G401 (cell line): Measurements from ENCODE around the gene DNAJB11. TPM values are rescaled to one million over a fixed set of nuclear protein-coding genes. Genes with fewer than 3 reads are reported as not detected.

ENCODE experiments used
- DNase-seq: peaks from one replicate; pipeline ENCODE4 v3.0.0-alpha.2; 2015; ENCODE audit warnings: low spot score
- in situ Hi-C: cut with HindIII; loops from 2 replicates; pipeline ENCODE4 v1.10.0; 2016; ENCODE audit warnings: low sequenced_read_pairs, mixed read lengths
- total RNA-seq: library from RNA; depleted of rRNA; stranded (reverse); fragments of >200 nt; shearing (Covaris generic); gene quantifications from 2 replicates; pipeline ENCODE4 v1.2.3, GENCODE V29; 2014

DNAJB11 gene
- total RNA-seq, 1 experiment from 2014 or later: 78.6 TPM

DNA sequence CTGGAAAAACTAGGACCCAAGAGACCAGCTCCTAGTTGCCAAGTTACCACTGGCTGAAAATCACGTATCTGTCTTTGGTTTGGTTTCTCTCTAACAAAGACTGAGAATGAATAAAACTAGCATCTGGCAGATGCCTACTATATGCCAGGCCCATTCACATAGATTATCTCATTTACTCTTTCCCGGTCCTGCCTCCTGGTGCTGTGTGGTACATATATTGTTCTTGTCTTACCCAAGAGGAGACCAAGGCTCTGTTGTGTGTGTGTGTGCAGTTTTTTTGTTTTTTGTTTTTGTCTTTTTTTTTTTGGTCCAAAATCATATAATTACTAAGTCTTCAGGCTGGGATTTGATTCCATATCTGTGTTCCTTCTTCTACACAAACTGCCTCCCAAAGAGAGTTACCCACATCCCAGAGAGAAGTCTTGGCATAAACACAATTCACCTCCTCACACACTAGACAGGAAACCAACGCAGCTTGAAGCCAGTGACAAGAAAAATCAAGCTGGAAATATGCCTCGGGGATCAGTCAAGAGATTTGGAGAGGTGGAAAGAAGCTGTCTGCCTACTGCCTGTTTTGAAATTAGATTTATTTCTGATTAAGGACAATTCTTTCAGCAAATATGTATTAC lies 43.2 kb downstream of the DNAJB11 start:
- no peak for DNase-seq
- in situ Hi-C loops: no loop called here

DNA sequence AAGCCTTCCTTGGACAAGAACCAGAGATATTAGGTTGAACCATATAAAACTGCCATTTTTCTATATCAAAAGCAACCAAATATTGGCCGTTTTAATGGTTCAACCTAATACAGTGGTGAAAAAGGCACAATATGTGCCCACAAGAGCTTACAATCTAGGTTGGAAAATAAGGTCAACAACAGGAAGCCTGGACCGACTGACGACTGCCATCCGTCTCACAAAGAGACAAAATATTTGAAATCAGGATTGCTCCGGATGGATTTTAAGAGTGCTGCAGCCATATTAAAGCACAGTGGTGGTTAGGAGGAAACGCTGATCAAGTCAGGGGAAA lies 43.7 kb downstream of the DNAJB11 start:
- in situ Hi-C loops: no loop called here
- no peak for DNase-seq

DNA sequence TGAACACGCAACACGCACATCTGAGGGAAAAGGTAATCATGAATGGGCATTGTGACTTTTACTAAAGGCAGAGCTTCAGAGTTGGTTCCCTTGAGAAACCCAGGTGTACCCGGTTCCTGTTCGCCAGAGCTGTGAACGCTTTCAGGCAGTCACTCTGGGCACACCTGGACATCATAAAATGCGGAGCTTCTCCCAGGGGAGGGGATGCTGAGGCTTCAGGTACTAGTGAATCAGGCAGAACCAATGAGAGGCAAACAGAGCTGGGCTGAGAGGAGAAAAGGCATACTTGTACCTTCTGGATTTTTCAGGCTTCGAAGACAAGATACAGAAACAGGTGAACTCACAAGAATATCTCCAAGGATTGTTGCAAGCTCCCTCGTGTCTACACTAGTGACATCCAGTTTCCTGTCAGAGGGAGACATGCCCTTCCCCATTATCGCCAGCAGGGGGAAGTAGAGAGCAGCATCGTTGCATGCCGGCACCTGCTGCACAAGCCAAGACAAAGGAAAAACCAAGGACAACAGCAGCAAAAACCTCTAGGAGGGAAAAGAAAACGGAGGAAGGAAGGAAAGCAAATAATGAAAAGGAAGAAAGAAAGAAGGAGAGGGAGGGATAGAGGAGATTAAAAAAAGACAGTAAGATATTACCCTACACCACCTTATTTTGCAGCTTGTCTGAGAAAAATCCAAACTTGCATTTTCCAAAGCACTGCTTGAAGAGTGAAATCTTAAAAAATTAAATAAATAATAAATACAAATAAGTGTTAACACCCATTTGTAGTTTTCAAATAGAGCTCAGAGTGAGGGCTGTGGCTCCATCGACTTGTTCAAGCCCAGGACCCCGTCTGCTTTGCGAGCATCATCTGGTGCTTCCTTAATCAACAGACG lies 44.3 kb downstream of the DNAJB11 start:
- in situ Hi-C loops: no loop called here
- peak; percentile 83 for DNase-seq

DNA sequence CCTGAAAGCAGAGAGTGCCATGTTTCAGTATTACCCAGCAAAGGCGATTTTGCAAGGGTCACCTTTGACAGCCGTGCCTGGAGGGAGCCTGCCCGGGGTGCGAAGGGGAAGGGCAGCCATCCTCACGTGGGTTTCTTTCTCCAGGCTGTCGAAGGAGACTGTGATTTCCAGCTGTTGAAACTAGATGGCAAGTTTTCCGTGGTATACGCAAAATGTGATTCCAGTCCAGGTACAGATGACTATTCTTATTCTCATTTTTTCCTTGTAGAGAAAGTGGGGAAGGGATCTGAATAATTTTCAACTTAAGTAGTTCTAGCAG lies 45.7 kb downstream of the DNAJB11 start:
- no peak for DNase-seq
- in situ Hi-C loops: no loop called here

DNA sequence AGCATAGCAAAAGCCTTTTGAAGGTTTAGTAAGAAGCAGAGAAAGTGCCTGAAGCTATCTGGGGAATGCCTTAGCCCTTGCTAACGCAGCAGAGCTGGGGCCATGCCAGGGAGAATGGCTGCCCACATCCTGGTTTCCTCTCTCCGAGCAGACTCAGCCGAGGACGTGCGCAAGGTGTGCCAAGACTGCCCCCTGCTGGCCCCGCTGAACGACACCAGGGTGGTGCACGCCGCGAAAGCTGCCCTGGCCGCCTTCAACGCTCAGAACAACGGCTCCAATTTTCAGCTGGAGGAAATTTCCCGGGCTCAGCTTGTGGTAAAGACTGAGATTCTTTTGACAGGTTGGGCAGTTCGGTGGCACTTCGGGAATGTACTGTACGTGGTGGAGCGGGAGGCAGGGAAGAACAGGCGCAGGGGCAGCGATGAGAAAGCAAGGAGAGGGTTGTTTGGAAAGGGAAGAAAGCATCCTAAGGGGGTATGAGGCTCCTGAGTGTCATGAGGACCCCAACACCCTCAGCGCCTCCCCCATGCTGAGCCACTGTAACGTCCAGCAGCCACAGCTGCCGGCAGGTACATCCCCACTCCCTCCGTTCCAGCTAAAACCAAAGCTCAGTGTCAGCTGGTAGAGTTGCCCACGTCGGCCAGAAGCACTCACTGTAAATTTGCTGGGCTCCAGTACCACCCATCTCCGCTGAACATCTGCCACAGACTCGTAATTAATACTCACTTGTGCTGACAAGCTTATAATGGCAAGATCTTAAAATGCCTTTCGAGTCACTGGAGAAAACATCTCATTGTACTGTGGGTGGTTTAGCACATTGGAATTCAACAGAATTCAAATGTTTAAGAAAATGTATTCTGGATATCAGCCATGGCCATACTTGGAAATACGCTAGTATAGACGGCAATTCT lies 46.8 kb downstream of the DNAJB11 start:
- peak; percentile 67 for DNase-seq
- in situ Hi-C loops: no loop called here

DNA sequence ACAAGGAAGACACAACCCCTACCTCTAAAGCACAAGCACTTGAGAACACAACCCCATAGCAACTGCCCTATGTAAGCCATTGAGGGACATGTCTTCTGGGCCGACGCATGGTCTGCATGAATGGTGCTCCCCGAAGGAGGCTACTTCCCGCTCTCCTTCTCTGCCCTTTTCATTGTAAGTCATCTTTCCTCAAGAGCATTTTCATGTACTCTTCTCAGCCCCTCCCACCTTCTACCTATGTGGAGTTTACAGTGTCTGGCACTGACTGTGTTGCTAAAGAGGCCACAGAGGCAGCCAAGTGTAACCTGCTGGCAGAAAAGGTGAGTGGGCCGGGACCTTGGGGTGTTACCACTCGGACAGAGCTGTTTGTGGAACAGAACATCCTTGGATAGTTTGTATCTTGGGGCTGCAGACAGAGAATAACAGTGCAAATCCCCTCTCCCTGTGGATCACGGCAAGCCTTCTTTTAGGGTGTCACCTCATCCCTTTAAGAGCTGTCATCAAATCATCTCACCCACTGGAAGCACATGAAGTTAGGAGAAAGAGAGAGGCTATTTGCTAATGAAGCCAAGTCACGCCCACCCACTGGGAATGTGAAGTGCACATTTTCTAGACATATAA lies 47.9 kb downstream of the DNAJB11 start:
- no peak for DNase-seq
- in situ Hi-C loops: no loop called here

DNA sequence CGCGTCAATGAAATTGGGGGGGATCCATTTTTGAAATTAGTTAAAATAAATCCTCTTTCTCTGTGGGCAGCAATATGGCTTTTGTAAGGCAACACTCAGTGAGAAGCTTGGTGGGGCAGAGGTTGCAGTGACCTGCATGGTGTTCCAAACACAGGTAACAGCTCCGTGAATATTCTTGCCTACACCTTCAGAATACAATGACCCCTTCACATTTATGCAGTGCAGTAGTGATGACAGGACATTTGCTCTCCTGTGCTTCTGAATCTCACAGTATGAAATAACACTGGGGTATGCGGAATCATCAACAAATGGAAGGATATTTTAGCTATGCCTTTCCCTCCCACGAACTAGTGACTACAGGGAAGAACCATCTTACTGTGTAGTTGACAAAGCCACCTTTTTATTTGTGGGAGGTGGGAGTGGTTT lies 49.3 kb downstream of the DNAJB11 start:
- in situ Hi-C loops: no loop called here
- DNase-seq: no peak

DNA sequence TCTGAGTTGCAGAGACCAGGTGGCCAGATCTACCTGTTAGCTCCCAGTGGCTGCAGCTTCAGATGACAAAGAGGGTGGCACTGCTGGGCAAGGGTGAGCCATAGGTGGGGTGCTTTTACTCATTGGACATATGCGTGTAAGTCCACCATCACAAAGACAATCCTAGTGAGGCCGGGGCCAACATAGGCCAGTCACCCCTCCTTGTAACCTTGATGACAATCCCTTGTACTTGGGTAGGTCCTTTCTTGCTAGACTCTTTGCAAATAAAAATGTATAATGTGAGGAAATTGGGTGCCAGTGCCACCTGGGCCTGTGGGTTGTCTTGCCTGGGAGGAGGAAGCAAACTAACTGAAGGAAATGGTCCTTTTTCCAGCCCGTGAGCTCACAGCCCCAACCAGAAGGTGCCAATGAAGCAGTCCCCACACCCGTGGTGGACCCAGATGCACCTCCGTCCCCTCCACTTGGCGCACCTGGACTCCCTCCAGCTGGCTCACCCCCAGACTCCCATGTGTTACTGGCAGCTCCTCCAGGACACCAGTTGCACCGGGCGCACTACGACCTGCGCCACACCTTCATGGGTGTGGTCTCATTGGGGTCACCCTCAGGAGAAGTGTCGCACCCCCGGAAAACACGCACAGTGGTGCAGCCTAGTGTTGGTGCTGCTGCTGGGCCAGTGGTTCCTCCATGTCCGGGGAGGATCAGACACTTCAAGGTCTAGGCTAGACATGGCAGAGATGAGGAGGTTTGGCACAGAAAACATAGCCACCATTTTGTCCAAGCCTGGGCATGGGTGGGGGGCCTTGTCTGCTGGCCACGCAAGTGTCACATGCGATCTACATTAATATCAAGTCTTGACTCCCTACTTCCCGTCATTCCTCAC lies 49.9 kb downstream of the DNAJB11 start:
- DNase-seq: no peak
- in situ Hi-C loops: no loop called here

DNA sequence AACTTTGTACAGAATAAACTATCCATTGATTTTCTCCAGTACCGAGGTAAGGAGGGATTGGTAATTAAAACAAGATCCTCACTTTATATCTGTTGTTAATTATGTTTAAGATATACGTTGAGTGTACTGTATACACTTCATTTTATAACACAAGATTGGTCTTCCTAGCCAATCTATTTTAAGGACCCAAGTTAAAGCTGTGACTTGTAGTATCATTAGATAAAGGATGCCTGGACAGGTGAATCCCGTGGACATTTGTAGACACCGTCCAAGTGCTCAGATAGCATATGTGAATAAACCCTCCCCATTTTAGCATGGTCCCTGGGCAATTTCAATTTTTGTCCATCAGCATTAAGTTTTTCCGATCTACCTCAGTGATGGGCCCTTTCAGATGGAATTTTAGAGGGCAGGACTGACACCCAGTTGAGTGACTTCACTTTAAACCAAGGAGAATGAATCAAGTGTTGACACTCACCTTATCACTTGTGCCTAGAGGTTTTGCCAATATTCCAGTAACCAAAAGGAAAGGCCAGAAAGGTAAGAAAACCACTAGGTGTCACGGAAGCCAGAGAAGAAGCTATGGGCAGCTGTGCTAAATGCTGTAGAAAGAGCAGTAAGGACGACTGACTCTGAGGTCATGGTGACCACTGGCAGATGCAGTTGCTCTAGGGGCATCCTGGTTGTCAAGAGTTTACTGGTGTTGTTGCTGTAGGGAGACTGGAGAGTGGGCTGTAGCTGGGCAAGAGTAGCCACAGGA lies 51.6 kb downstream of the DNAJB11 start:
- in situ Hi-C loops: no loop called here
- DNase-seq: no peak

DNA sequence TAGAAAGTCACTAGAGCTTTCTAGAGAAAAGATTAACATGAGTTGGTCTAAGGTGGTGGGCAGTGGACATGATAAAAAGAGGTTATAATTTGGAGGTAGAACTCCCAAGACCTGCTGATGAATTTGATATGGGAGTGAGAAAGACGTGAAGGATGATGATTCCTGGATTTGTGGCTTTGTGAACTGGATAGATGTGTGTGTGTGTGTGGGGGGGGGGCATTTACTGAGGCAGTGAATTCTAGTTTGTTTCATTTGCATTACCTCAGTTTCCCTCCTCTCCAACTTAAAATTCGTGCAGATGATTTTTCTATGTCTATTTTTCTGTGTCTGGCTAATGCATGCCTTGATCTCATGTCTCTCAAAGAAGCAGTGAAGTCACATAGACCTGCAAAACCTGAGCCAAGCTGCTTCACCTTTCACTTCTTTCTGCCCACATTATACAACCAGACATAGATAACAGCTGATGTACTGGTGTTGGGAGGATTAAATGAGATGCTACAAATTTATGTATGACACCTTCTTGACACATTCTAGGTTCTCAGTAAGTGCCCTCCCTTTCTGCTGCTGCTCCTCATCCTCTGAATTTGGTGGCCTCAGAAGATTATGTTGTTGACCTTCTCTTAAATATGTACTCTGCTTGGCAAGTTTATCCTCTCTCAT lies 52.3 kb downstream of the DNAJB11 start:
- no peak for DNase-seq
- in situ Hi-C loops: no loop called here

DNA sequence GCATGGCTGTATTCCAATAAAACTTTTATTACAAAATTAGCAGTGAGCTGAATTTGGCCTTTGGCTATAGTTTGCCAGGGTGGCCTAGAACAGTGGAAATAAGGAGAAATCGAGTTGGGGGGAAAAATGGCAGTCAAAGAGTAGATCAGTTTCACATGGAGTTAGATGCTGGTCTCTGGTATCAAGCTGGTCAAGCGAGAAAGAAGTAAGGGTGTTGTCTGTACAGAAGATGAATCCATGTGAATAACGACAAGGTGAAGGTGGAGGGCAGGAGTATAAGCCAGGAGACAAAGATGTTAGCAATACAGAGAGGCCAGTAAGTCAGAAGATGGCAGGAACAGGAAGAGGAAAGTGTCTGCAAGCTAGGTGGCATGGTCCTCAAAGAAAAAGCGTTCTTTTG lies 54.1 kb downstream of the DNAJB11 start:
- no peak for DNase-seq

DNA sequence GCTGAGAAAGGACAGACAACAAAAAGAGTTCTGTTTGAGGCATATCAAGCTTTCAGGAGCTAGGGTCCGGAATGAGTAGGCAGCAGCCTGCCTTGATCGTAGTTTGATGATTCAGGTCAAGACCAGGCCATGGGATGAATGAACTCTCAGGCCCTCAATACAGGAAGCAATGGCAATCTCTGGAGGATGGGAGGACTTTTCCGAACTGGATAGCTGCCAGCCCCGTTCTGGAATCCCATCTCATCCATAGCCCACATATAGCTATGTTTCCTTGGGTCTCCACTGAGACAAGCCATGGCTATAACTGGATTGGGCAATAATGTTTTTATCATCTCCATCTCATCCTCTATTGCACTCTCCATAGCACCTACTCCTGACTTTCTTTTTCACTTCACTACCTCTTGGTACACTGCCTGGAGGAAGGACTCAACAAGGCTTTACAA lies 55.1 kb downstream of the DNAJB11 start:
- in situ Hi-C loops: no loop called here
- no peak for DNase-seq

More for the DNA sequence above, 54.1 kb downstream of the DNAJB11 start:
- in situ Hi-C loops: no loop called here

DNA sequence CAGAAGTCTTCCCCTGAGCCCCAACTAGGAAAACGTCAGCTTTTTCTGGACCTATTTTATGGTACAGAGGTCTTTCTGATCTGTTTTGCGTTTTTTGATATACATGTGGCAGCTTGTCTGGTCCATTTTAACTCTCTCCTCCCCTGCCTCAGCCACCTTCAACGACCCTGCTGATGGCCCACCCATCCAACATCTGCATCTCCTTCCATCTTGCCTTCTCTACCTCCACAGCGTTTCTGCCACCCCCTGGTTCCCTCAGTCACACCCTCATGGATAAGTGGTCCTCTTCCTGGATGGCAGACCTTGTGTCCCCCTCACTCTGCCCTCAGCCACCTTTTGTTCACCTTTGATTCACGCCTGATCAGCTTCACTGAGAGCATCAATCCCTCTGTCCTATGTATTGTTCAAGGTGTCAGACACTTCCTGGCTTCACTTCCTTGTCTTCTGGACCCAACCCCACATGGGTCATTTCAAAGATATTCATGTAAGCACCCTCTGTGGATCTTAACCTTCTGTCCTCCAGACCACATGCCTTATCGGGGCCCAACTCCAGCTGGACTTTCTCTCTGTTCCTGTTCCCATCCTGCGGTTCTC lies 55.8 kb downstream of the DNAJB11 start:
- in situ Hi-C loops: no loop called here
- no peak for DNase-seq

DNA sequence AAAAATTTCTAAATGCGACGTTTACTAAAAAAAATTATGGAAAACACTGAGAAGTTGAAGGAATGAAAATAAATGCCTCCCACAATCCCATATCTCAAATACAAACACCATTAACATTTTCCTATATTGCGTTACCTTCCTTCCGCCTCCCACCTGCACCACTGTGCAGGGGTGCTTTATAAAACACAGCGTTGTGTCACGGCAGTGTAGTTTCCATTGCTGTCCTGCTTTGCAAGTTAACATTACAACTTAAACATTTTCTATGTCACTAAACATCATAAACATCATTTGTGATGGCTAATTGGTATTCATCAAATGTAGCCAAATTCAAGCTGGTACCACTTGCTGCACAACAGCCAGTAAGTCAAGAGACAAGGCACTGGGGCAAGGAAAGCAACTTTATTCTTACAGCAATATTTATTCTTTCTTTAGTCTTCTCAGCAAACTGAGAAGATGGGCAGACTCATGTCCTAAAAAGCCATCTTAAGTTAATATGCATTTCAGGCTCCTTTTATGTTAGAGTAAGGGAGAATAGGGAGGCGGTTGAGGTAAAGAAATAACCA lies 57.4 kb downstream of the DNAJB11 start:
- DNase-seq: no peak
- in situ Hi-C loops: no loop called here

DNA sequence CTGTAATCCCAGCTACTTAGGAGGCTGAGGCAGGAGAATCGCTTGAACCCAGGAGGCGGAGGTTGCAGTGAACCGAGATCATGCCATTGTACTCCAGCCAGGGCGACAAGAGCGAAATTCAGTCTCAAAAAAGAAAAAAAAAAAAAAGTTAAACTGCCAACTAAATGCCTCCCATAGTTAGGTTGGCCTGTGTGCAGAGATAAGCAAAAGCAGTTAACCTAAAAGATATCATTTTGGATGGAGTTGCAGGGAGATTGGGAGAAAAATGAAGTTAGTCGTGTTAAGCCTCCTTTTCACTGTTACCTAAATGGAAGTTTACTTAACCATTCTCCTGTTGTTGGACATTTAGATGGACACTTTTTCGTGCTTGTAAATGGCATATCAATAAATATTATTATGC lies 58.2 kb downstream of the DNAJB11 start:
- no peak for DNase-seq
- in situ Hi-C loops: no loop called here

DNA sequence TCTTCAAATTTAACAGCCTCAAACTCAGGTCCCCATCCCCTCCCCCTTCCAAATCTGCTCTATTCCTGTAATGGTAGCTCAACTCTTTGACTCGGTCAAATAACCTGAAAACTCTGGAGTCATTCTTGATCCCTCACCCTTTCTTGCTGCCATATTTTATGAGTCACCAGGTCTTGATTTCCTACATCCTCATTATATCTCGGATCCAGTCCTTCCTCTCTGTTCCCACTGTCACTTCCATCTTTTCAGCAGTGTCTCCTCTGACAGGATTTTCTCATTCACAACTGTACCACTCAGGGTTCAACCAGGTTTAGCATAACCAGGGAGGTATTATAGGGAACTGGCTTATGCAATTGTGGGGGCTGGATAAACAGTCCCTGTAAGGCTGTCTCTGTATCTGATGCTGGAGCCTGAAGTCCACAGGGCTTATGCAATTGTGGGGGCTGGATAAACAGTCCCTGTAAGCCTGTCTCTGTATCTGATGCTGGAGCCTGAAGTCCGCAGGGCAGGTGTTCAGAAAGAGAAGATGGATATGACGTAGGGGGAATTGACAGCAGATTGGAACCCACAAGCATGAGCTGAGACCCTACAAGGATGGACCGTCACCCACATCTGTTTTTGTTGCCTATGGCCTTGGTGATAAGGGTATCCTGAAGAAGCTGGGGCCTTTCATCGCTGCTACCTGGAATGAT lies 60.6 kb downstream of the DNAJB11 start:
- DNase-seq: no peak
- in situ Hi-C loops: no loop called here
